NCI-H146 treated with DMSO at 0.1 percent for 48 hours (cell line): ENCODE data around the gene DENND2D.
A peak's percentile ranks its signal among the peaks of the same experiment; 100 is the strongest.

ENCODE experiments used
- DNase-seq: peaks from one replicate; lab custom pipeline; 2025; ENCODE audit not compliant: unreplicated experiment; lab: John Stamatoyannopoulos, UW

Gene DENND2D

GRCh38 chr1:111179968-111180533 lies 20.4 kb downstream of the DENND2D start:
- peak; percentile 5 for DNase-seq

- no peak for DNase-seq
Observed at GRCh38 chr1:111176678-111177077, 23.8 kb downstream of the DENND2D start.

- DNase-seq = no peak
Observed at GRCh38 chr1:111175349-111175748, 25.1 kb downstream of the DENND2D start.

GRCh38 chr1:111174070-111174469 lies 26.4 kb downstream of the DENND2D start:
- DNase-seq = no peak

GRCh38 chr1:111172463-111172862 lies 28.0 kb downstream of the DENND2D start:
- DNase-seq = no peak

- no peak for DNase-seq
Observed at GRCh38 chr1:111164151-111164550, 36.3 kb downstream of the DENND2D start.

GRCh38 chr1:111163363-111163762 lies 37.1 kb downstream of the DENND2D start:
- no peak for DNase-seq

- DNase-seq = no peak
Observed at GRCh38 chr1:111162488-111162880, 38.0 kb downstream of the DENND2D start.

- DNase-seq = no peak
Observed at GRCh38 chr1:111161843-111162487, 38.5 kb downstream of the DENND2D start.

GRCh38 chr1:111157431-111157830 lies 43.0 kb downstream of the DENND2D start:
- no peak for DNase-seq

- no peak for DNase-seq
Observed at GRCh38 chr1:111154021-111154999, 46.1 kb downstream of the DENND2D start.

GRCh38 chr1:111151838-111152237 lies 48.6 kb downstream of the DENND2D start:
- DNase-seq = no peak

- DNase-seq = no peak
Observed at GRCh38 chr1:111148376-111148881, 52.0 kb downstream of the DENND2D start.

- no peak for DNase-seq
Observed at GRCh38 chr1:111147948-111148347, 52.5 kb downstream of the DENND2D start.

- no peak for DNase-seq
Observed at GRCh38 chr1:111145963-111146768, 54.3 kb downstream of the DENND2D start.

GRCh38 chr1:111145542-111145941 lies 54.9 kb downstream of the DENND2D start:
- no peak for DNase-seq

GRCh38 chr1:111142356-111142975 lies 58.0 kb downstream of the DENND2D start:
- DNase-seq = no peak

- DNase-seq = no peak
Observed at GRCh38 chr1:111141245-111142220, 58.9 kb downstream of the DENND2D start.

GRCh38 chr1:111140680-111140967 lies 59.8 kb downstream of the DENND2D start:
- DNase-seq = no peak
